Activated B cell treated with CpG ODN at 0.5 μM for 24 hours (primary cell): ENCODE measurements around the gene MYH6. TPM values are rescaled to one million over a fixed set of nuclear protein-coding genes. Genes with fewer than 3 reads are reported as not detected.

ENCODE experiments used
- total RNA-seq: library from RNA; stranded (reverse); gene quantifications from 2 replicates; pipeline ENCODE4 v1.2.3, GENCODE V29; 2022

MYH6 gene
- total RNA-seq, 1 donor from 2014 or later, result not detected

Other genes with a start within 250 kb of the MYH6 start
- gene SLC7A8, start 224.6 kb downstream of the MYH6 start, total RNA-seq, result 0.76 and 1.8 TPM in 2 replicates
- not detected in 2 replicates for gene RNF212B, start 170.3 kb downstream of the MYH6 start, total RNA-seq
- gene HOMEZ, start 122.1 kb downstream of the MYH6 start, total RNA-seq, result 10.8 and 11.5 TPM in 2 replicates
- 23.4 and 28.9 TPM in 2 replicates for gene PPP1R3E, start 105.4 kb downstream of the MYH6 start, total RNA-seq
- 10.4 and 11.8 TPM in 2 replicates for gene BCL2L2, start 101.4 kb downstream of the MYH6 start, total RNA-seq
- 259 and 264 TPM in 2 replicates for gene PABPN1, start 86.8 kb downstream of the MYH6 start, total RNA-seq
- 0.20 TPM in 1 of 2 replicates, not detected in the other for gene SLC22A17, start 55.4 kb downstream of the MYH6 start, total RNA-seq
- not detected in 2 replicates for gene EFS, start 43.1 kb downstream of the MYH6 start, total RNA-seq
- gene IL25, start 35.5 kb downstream of the MYH6 start, total RNA-seq, result not detected in 2 replicates
- not detected in 2 replicates for gene CMTM5, start 31.2 kb downstream of the MYH6 start, total RNA-seq
- gene MYH7, start 27.4 kb upstream of the MYH6 start, total RNA-seq, result not detected in 2 replicates
- gene NGDN, start 61.4 kb upstream of the MYH6 start, total RNA-seq, result 60.5 and 67.4 TPM in 2 replicates
- gene ZFHX2, start 143.5 kb upstream of the MYH6 start, total RNA-seq, result 2.2 and 2.6 TPM in 2 replicates
- gene THTPA, start 148.0 kb upstream of the MYH6 start, total RNA-seq, result 18.0 and 18.6 TPM in 2 replicates
- 336 and 373 TPM in 2 replicates for gene AP1G2, start 159.5 kb upstream of the MYH6 start, total RNA-seq
- gene JPH4, start 170.5 kb upstream of the MYH6 start, total RNA-seq, result 1.6 and 2.0 TPM in 2 replicates
- gene DHRS2, start 228.1 kb upstream of the MYH6 start, total RNA-seq, result not detected in 2 replicates